Measurements from ENCODE around the gene VAV3. TPM values are rescaled to one million over a fixed set of nuclear protein-coding genes. Genes with fewer than 3 reads are reported as not detected.

VAV3 gene
- polyA plus RNA-seq, 1 of the 3 experiments (the other 2 are of a cell fraction), result not detected

DNA sequence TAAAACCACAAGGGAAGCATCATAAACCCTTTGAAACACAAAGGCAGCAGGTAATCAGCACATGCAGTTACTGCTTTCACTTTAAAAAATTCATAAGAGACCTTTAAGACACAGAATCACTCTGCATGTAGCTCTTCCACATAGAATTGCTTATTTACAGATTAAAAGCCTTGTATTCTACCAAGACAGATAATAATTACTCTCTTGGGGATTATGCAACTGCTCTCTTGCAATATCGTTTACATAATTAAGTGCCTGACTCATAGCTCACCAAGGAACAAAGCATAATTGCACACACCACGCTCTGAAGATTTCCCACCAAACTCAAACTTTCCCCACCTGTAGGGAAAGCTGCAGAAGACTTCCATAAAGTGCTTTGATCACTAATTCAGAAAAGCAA, 87.9 kb downstream of the VAV3 start (continued):
- TF ChIP-seq, protein P1, sequence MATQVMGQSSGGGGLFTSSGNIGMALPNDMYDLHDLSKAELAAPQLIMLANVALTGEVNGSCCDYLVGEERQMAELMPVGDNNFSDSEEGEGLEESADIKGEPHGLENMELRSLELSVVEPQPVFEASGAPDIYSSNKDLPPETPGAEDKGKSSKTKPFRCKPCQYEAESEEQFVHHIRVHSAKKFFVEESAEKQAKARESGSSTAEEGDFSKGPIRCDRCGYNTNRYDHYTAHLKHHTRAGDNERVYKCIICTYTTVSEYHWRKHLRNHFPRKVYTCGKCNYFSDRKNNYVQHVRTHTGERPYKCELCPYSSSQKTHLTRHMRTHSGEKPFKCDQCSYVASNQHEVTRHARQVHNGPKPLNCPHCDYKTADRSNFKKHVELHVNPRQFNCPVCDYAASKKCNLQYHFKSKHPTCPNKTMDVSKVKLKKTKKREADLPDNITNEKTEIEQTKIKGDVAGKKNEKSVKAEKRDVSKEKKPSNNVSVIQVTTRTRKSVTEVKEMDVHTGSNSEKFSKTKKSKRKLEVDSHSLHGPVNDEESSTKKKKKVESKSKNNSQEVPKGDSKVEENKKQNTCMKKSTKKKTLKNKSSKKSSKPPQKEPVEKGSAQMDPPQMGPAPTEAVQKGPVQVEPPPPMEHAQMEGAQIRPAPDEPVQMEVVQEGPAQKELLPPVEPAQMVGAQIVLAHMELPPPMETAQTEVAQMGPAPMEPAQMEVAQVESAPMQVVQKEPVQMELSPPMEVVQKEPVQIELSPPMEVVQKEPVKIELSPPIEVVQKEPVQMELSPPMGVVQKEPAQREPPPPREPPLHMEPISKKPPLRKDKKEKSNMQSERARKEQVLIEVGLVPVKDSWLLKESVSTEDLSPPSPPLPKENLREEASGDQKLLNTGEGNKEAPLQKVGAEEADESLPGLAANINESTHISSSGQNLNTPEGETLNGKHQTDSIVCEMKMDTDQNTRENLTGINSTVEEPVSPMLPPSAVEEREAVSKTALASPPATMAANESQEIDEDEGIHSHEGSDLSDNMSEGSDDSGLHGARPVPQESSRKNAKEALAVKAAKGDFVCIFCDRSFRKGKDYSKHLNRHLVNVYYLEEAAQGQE (IDR thresholded peaks at IDR 0.05; ENCODE audit: low read depth, low read length), result no peak

DNA sequence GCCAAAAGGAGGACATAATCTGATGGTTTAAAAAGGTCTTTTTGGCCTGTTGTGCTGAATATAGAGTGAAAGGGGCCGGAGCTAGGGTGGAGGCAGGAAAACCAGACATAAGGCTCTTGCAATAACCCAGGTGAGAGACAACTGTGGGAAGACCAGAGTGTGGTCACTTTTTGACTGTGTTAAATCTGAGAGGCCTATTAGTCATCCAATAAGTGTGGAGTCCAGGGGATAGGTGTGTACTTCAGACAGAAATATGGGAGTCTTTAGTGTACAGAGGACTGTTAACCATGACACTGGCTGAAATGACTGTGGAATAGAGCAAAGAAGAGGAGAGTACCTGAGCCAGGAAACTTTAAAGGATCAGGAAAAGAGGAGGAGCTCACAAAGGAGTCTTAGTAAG, 89.3 kb downstream of the VAV3 start:
- H4K20me1 ChIP-seq (ENCODE audit: insufficient read depth), result no peaks in the 10 kb centered on the region
- no peak overlapping the region for H2AFZ ChIP-seq (ENCODE audit: low read depth)
- no peaks in the 10 kb centered on the region for H3K9me2 ChIP-seq
- H3K4me2 ChIP-seq, result no peak overlapping the region
- no peaks in the 10 kb centered on the region for H3K79me2 ChIP-seq (ENCODE audit: insufficient read depth)
- H3F3A ChIP-seq (replicated peaks; ENCODE audit: insufficient read depth), result no peaks in the 10 kb centered on the region
- H3K9ac ChIP-seq, result no peak overlapping the region
- H3K4me1 ChIP-seq (ENCODE audit: control insufficient read depth in 1 of 2, insufficient read depth in 2 of 2, low read depth in 1 of 2, low read length in 1 of 2), result no peaks in the 10 kb centered on the region; a peak in 1 of 4 replicates
- no peak for DNase-seq
- POLR2A ChIA-PET, result no interaction called here
- no peaks in the 10 kb centered on the region for H3K9me3 ChIP-seq
- H3K4me3 ChIP-seq (ENCODE audit: low read depth in 2 of 2, low read length in 1 of 2), result no peak overlapping the region
- H3K27ac ChIP-seq (ENCODE audit: low read depth in 2 of 2, low read length in 1 of 2), result no peak overlapping the region
- no peaks in the 10 kb centered on the region for H3K36me3 ChIP-seq (replicated peaks in 1 of 2; ENCODE audit: control insufficient read depth in 1 of 2, insufficient read depth in 2 of 2, low read length in 1 of 2)
- 57% methylated on average over 1 of the region's 1 CpG for WGBS (ENCODE audit: low lambda C conversion rate)
- CTCF ChIA-PET, result no interaction called here
- no peaks in the 10 kb centered on the region for H3K27me3 ChIP-seq (ENCODE audit: insufficient read depth)
- TF ChIP-seq, protein P2, sequence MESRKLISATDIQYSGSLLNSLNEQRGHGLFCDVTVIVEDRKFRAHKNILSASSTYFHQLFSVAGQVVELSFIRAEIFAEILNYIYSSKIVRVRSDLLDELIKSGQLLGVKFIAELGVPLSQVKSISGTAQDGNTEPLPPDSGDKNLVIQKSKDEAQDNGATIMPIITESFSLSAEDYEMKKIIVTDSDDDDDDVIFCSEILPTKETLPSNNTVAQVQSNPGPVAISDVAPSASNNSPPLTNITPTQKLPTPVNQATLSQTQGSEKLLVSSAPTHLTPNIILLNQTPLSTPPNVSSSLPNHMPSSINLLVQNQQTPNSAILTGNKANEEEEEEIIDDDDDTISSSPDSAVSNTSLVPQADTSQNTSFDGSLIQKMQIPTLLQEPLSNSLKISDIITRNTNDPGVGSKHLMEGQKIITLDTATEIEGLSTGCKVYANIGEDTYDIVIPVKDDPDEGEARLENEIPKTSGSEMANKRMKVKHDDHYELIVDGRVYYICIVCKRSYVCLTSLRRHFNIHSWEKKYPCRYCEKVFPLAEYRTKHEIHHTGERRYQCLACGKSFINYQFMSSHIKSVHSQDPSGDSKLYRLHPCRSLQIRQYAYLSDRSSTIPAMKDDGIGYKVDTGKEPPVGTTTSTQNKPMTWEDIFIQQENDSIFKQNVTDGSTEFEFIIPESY (IDR thresholded peaks at IDR 0.05; ENCODE audit: borderline replicate concordance, low read depth), result no peak
- TF ChIP-seq POLR2AphosphoS5 (IDR thresholded peaks at IDR 0.05; ENCODE audit: low read depth, low read length) (no peak), ELF1 (IDR thresholded peaks at IDR 0.05) (no peak), TAF1 (IDR thresholded peaks at IDR 0.05; ENCODE audit: borderline replicate concordance, low read depth, low read length) (no peak), MEF2A (IDR thresholded peaks at IDR 0.05; ENCODE audit: borderline replicate concordance, low read depth) (no peak), EP300 (IDR thresholded peaks at IDR 0.05; ENCODE audit: borderline replicate concordance in 1 of 2, low read depth in 1 of 2, low read length in 1 of 2) (no peak), NRF1 (IDR thresholded peaks at IDR 0.05; ENCODE audit: low read depth, low read length) (no peak), RAD21 (IDR thresholded peaks at IDR 0.05; ENCODE audit: low read length) (no peak), TCF12 (IDR thresholded peaks at IDR 0.05) (no peak), GABPA (IDR thresholded peaks at IDR 0.05; ENCODE audit: low read depth) (no peak), YY1 (IDR thresholded peaks at IDR 0.05; ENCODE audit: low read depth) (no peak), TEAD4 (IDR thresholded peaks at IDR 0.05; ENCODE audit: borderline replicate concordance, insufficient read depth) (no peak), RCOR1 (IDR thresholded peaks at IDR 0.05; ENCODE audit: low read length) (no peak), CHD2 (IDR thresholded peaks at IDR 0.05; ENCODE audit: low read length, partially characterized antibody) (no peak)
- TF ChIP-seq, protein P3, sequence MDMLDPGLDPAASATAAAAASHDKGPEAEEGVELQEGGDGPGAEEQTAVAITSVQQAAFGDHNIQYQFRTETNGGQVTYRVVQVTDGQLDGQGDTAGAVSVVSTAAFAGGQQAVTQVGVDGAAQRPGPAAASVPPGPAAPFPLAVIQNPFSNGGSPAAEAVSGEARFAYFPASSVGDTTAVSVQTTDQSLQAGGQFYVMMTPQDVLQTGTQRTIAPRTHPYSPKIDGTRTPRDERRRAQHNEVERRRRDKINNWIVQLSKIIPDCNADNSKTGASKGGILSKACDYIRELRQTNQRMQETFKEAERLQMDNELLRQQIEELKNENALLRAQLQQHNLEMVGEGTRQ (IDR thresholded peaks at IDR 0.05; ENCODE audit: borderline replicate concordance, low read depth, low read length), result no peak
- TF ChIP-seq, protein P4, sequence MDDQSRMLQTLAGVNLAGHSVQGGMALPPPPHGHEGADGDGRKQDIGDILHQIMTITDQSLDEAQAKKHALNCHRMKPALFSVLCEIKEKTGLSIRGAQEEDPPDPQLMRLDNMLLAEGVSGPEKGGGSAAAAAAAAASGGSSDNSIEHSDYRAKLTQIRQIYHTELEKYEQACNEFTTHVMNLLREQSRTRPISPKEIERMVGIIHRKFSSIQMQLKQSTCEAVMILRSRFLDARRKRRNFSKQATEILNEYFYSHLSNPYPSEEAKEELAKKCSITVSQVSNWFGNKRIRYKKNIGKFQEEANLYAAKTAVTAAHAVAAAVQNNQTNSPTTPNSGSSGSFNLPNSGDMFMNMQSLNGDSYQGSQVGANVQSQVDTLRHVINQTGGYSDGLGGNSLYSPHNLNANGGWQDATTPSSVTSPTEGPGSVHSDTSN (IDR thresholded peaks at IDR 0.05), result no peak
- TF ChIP-seq, protein P5, sequence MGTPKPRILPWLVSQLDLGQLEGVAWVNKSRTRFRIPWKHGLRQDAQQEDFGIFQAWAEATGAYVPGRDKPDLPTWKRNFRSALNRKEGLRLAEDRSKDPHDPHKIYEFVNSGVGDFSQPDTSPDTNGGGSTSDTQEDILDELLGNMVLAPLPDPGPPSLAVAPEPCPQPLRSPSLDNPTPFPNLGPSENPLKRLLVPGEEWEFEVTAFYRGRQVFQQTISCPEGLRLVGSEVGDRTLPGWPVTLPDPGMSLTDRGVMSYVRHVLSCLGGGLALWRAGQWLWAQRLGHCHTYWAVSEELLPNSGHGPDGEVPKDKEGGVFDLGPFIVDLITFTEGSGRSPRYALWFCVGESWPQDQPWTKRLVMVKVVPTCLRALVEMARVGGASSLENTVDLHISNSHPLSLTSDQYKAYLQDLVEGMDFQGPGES (IDR thresholded peaks at IDR 0.05; ENCODE audit: low read depth, low read length), result no peak
- TF ChIP-seq, protein P1 (IDR thresholded peaks at IDR 0.05; ENCODE audit: low read depth, low read length), result no peak
